D721Med (cell line): ENCODE data around the gene EFCAB13.
"Not testable (repeated sequence)": the region's sequence is repeated elsewhere in the genome, so short reads cannot be mapped to it uniquely, and the experiment has no call there.

Source experiments
- DNase-seq: peaks from one replicate; pipeline ENCODE4 v3.0.0; 2011; ENCODE audit warnings: low spot score; ENCODE audit not compliant: insufficient read length
- FAIRE-seq: peaks from 2 replicates; lab custom pipeline; 2011; peaks lifted over from hg19 to GRCh38; lab: Jason Lieb, UNC
- TF ChIP-seq, protein P1 (sequence below): IDR thresholded peaks from 2 replicates; pipeline ENCODE4 v1.5.1; 2012; ENCODE audit warnings: mild to moderate bottlenecking, control low read depth; ENCODE audit not compliant: insufficient read depth; ENCODE audit errors: missing control alignments

EFCAB13 gene

GRCh38 chr17:47400333-47400732 is 76.6 kb downstream of the EFCAB13 start:
- no peak for DNase-seq
- TF ChIP-seq, protein P1, sequence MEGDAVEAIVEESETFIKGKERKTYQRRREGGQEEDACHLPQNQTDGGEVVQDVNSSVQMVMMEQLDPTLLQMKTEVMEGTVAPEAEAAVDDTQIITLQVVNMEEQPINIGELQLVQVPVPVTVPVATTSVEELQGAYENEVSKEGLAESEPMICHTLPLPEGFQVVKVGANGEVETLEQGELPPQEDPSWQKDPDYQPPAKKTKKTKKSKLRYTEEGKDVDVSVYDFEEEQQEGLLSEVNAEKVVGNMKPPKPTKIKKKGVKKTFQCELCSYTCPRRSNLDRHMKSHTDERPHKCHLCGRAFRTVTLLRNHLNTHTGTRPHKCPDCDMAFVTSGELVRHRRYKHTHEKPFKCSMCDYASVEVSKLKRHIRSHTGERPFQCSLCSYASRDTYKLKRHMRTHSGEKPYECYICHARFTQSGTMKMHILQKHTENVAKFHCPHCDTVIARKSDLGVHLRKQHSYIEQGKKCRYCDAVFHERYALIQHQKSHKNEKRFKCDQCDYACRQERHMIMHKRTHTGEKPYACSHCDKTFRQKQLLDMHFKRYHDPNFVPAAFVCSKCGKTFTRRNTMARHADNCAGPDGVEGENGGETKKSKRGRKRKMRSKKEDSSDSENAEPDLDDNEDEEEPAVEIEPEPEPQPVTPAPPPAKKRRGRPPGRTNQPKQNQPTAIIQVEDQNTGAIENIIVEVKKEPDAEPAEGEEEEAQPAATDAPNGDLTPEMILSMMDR, result no peak
- no peak for FAIRE-seq

DNA sequence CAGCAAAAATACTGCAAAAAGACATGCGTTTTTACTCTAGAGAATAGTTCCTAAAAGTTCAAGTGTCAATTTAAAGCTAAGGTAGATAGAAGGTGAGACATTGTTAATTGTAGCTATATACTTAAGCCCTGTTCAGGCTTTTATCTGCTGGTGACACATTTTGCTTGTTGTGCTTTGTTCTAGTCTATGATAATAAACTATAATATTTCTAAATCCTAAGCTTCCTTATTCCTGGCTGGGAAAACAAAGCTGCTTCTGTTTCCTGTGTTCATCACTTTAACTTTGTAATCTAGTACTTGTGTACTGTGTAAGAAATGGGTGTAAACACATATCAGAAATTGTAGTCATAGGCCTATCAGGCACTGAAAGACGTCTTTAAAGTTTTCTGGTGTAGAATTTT is 77.3 kb downstream of the EFCAB13 start:
- FAIRE-seq (no peak), DNase-seq (no peak)
- TF ChIP-seq, protein P1, result no peak

GRCh38 chr17:47404006-47404405 is 80.3 kb downstream of the EFCAB13 start:
- FAIRE-seq (no peak), DNase-seq (no peak)
- TF ChIP-seq, protein P1, result no peak

DNA sequence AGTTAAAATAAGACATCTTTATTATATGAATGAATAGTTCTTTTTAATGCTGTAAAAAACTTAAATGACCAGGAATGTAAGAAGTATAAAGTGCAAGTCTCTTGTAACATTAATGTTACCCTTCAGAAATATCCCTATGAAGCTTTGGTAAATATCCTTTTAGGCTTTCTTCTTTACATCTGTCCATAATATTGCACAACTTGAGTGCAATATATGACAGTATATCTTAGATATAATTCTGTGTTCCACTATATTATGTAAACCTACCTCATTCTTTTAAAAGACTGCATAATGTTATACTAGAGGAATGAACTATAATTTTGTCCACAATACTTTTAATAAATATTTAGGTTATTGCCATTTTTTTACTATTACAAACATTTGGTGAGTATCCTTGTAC is 81.1 kb downstream of the EFCAB13 start:
- FAIRE-seq, result no peak
- TF ChIP-seq, protein P1, result no peak
- DNase-seq, result no peak

GRCh38 chr17:47413872-47414271 is 90.1 kb downstream of the EFCAB13 start:
- DNase-seq (no peak), FAIRE-seq (no peak)
- TF ChIP-seq, protein P1, result no peak

GRCh38 chr17:47414612-47415011 is 90.9 kb downstream of the EFCAB13 start:
- FAIRE-seq (no peak), DNase-seq (no peak)
- TF ChIP-seq, protein P1, result no peak

DNA sequence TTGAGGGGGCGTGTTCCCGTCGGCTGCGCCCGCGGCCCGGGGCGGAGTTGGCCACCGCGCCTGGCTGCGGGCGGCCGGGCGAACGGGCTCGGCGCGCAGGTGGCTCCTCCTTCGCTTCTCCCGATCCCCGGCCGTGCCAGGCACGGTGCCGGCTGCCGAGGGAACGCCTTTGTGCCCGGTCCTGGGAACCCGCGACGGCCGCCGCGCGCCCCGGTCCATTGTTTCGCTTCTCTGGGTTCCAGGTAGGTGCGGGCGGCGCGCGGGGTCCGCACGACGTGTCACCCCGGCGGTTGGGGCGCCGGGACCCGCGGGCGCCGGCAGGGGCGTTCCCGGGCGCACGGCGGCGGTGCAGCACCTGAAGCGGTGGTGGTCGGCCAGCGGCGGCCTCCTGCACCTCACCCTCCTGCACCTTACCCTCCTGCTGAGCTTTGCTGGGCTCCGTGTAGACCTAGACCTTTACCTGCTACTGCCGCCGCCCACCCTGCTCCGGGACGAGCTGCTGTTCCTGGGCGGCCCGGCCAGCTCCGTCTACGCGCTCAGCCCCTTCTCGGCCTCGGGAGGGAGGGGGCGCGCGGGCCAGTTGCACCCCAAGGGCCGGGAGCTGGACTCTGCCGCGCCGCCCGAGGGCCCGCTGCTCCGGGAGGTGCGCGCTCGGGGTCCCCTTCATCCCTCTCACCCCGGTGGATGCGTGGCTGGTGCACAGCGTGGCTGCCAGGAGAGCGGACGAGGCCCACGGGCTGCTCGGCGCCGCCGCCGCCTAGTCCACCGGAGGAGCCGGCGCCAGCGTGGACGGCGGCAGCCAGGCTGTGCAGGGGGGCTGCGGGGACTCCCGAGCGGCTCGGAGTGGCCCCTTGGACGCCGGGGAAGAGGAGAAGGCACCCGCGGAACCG is 99.9 kb downstream of the EFCAB13 start:
- no peak for FAIRE-seq
- TF ChIP-seq, protein P1, result no peak

GRCh38 chr17:47425233-47425632 is 101.5 kb downstream of the EFCAB13 start:
- not testable (repeated sequence) for DNase-seq, FAIRE-seq

More for the DNA sequence above, 99.9 kb downstream of the EFCAB13 start:
- DNase-seq, result no peak

DNA sequence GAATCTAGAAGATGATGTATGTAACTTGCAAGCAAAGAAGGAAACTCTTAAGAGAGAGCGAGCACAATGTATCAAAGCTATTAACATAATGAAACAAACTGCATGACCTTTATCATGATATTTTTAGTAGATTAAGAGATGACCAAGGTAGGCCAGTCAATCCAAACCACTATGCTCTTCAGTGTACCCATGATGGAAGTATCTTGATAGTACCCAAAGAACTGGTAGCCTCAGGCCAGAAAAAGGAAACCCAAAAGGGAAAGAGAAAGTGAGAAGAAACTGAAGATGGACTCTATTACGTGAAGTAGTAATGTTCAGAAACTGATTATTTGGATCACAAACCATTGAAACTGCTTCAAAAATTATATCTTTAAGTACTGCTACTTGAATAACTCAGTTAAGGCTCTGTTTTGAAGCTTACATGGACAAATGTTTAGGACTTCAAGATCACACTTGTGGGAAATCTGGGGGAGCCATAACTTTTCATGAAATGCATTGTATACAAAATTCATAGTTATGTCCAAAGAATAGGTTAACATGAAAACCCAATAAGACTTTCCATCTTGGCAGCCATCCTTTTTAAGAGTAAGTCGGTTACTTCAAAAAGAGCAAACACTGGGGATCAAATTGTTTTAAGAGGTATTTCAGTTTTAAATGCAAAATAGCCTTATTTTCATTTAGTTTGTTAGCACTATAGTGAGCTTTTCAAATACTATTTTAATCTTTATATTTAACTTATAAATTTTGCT is 102.3 kb downstream of the EFCAB13 start:
- not testable (repeated sequence) for DNase-seq
- FAIRE-seq, result peak; percentile 56
